HG03457 (cell line): ENCODE data around the gene FARS2.

Experiments
- ATAC-seq: cut with Tn5 transposase; IDR thresholded peaks from one replicate; pipeline ENCODE4 v1.9.1; 2021; ENCODE audit warnings: moderate number of reproducible peaks; ENCODE audit not compliant: unreplicated experiment

Gene FARS2

DNA sequence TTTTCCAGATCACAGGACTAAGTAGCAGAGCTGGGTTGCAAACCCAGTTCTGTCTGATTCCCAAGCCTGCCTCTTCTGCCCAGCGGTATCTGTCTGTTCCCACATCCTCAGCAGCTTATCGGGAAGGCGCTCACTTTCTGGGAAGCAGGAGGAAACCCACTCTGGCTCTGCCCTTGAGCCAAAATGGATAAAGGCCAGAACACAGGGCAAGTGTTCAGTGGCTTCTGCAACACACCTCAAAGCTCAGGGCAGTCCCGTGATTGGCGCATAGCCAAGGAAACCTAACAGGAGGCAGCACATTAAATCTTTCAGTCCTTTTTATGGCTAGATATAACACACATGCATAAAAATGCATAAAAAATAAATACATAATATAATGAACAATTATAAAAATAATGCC is 483.2 kb downstream of the FARS2 start:
- no peak for ATAC-seq

DNA sequence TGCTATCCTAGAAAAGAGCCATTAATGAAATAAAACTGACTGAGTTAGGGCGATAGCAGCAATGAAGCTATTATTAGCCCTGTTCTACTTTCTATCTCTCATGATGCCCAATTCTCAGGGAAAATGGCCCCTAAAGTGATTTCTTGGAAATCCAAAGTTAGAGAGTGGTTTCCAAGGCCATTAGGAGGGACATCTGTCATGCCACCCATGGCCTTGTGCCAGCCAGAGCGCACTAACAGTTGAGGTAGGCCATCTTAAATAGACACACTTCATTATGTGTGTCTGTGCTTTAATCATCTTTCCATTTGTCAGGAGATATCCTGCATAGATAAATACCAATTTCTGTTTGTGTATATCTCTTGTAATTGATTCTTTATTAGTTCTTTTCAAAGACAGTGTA is 483.8 kb downstream of the FARS2 start:
- no peak for ATAC-seq

DNA sequence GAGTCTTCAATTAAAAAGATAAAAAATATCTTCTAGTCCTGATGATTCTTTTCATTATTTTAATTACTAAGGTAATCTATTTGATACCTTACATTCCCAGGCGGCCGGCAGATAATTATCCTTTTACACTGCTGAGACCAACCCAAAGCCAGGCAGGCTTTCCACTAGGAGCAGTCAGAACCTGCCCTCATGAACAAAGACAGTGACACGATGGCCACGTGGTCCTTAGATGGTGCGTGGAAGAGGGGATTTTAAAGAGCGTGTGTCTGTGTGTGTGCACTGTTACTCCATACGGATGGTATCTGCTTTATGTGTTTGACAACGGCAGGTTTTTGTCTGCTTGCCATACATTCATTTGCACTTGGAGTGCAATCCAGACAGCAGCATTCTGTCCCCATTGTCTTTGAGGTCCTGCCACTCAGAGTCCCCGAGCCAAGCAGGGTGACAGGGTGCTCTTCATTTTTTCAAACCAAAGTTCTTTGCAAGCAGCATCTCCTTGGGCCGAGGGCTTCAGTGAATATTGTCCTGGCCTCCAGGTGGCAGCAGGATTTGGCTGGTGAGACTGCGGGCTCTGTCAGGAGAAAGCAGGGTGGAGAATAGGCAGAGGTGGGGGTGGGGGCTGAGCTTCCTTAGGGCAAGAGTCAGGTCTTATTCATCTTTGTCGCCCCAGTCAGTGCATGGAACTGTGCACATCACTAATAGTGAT is 484.9 kb downstream of the FARS2 start:
- ATAC-seq = no peak

DNA sequence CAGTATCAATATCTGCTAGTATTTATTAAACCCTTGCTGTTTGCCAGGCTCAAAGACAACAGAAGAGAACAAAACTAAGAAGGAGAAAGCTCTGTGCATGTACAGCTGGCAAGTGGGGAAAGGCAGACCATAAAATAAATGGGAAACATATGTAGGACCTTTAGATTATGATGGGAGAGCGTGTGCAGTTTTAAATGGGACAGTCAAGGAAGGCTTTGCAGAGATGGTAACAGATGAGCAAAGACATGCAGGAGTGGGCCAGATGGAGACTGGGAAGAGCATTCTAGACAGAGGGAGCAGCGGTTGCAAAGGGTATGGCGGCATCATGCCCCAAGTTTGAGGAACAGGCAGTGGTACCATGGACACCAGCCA is 485.4 kb downstream of the FARS2 start:
- no peak for ATAC-seq

GRCh38 chr6:5747379-5747778 is 486.1 kb downstream of the FARS2 start:
- ATAC-seq = no peak

DNA sequence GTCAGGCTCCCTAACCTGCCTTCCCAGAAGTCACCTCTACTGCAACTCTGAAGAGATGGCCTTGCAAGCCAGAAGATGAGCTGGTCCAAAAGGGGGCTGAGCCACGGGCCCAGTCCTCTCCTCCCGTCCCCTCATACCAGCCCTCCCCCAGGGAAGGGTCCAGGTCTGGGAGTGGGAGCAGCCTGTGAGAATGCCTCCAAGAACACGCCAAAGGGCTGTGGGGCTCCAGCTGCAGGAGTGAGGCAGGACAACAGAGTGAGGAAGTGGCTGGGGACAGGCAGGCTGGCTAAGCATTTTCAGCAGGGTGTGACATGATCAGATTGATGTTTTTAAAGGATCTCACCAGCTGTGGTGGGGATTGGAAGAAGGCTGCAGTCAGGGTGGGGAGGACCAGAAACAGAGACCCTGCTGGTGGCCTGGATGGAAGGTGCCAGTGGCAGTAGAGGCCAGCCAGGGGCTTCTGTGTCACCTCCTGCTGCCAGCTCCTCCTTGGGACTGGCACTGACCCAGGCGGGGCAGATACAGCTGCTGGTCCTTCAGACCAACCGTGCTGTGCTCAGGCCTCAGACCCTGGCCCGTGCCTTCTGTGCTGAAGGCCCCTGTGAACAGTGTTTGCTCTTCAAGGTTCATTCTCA is 487.8 kb downstream of the FARS2 start:
- no peak for ATAC-seq

DNA sequence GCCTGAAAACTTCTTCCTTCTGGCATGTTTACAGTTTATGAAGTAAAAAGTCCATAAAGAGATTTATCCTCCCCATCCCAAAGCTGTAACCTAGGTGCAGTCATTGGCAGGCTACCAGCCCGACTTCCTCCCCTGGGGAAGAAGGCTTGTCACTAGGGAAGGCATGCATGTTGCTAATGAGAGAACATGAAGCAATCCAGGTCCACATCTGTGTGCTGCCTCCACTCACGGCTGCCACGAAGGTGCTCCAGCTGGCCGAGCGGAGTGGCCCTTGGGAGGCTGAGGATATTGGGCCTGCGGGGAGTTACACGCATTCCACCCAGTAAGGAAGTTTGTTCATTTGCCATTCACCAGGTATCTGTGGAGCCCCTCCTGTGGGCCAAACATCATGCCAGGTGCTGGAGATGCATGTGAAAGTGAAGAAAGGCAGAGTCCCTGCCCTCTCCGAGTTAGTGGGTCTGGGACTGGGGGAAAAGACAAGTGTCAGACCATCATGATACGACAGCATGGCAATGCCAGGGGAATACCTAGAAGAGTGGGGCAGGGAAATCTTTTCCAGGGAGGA is 488.4 kb downstream of the FARS2 start:
- ATAC-seq = no peak

GRCh38 chr6:5751525-5752390 is 490.4 kb downstream of the FARS2 start:
- no peak for ATAC-seq

GRCh38 chr6:5752391-5752680 is 491.0 kb downstream of the FARS2 start:
- no peak for ATAC-seq

DNA sequence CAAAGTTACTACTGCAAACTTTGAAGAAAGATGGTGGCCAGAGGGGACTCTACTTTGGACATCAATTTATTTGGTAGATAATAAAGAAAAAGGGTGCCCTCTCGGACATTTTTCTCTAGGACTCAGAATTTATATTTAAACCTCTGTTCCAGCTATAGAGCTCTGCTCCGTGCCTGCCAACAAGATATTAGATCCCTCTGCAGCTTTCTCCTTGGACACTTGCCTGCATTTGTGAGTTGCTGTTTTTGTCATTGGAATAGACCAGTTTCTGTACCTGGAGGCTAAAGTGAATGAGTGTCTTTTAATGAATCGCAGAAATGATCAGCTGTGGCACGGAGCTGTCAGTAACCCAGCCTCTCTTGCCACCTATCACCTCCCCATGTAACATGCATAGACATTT is 491.9 kb downstream of the FARS2 start:
- no peak for ATAC-seq

- no peak for ATAC-seq
Observed at GRCh38 chr6:5754904-5755303, 493.6 kb downstream of the FARS2 start.

DNA sequence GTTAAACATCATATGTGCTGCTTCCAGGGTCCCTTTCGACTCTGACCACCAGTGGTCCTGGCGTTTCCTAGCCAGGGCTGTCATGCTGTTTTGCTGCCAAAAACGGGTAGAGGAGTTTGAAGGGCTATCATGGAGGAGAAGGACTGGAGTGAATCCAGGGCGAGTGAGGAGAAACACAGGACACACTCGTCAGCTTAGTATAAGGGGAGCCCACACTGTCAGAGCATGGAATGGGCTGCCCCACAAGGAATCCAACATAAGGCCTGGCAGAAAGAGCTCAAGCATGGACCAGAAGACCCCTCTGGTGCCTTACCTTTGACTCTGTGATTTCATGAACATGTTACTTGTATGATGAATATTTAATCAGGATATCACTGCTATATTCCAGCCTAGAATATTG is 498.3 kb downstream of the FARS2 start:
- no peak for ATAC-seq

DNA sequence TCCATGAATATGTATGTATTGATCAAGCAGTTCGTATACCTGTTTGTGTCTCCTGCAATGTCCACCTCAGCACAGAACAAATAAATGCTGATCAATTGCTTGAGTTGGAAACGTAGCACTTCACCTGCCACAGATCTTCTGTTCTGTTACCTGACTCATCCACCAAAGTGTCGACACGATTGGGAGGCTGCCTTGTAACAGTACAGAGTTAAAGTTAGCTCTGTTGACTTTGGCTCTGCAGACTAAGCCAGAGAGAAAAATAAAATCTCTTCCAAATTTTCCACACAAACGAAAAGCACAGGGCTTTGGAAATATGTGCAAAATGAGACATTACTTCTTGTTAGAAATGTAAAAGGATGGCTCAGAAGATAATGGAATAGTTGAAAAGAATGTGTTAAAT is 500.1 kb downstream of the FARS2 start:
- no peak for ATAC-seq

GRCh38 chr6:5762561-5762968 is 501.3 kb downstream of the FARS2 start:
- ATAC-seq = no peak

- no peak for ATAC-seq
Observed at GRCh38 chr6:5763407-5763806, 502.1 kb downstream of the FARS2 start.

DNA sequence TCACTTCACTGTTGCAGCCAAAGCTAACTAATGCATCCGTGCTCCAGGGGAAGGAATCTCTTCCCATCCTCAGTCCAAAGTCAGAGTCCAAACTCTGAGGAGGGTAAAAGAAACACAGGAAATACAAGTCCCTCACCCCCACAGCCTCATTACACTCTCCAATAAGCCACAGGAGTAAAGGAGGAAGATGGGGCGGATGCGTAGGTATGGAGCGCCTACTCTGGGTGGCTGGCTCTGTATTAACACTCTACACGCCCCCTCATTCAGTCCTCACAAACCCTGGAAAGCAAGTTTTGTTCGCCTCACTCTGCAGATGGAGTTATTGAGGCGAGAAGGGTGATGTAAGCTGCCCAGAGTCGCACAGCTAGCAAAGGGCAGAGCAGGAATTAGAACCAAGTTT is 502.6 kb downstream of the FARS2 start:
- no peak for ATAC-seq

DNA sequence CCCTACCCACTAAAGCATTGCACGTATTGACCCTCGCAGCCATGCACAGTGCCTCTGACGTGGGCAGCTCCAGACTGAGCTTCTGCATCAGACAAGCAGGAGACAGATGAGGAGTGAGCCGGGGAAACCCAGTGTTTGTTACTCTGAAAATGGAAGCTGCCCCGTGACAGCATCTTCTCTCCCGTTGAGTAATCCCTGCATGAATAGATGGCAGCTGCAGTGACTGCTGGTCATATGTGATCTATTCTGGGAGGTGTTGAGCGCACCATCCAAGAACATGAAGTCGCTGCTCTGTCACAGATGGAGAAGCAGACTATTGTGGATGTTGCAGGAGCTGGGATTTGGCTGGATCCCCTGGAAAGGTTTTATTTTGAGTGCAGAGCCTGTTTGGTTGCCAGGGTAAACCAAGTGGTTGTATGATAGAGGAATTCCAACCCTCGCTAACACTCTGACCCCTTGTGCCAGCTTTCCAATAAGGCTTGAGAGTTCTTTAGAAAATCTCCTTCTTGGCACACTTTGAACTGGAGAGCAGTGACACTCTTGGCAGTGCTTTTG is 503.2 kb downstream of the FARS2 start:
- no peak for ATAC-seq

DNA sequence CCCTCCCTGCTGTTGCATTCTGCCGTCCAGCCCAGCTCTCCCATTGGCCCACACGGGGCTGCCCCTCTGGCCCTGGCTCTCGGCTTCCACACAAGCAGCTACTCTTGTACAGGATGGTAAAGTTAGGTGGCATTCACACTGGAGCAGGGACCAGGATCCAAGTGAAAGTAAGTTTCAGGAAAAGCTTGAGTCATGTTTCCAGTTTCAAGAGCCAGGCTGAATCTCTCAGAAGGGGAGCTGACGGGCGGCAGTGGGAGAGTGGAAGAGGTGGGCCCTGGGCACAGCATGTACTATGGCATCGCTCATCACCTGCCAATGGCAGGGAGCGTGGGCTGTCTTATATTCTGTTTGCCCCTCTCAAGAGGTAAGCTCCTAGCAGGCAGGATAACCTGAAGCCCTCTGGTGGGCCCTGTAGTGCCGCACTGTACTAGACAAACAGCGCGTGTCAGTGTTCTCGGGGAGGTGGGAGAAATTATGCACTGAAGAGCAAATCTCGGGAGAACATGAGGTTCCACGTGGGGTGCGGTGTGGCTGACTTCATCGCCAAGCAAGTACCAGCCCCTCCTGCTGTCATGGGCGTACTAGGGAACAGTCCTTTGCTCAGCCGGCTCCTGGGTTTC is 503.9 kb downstream of the FARS2 start:
- ATAC-seq = no peak

DNA sequence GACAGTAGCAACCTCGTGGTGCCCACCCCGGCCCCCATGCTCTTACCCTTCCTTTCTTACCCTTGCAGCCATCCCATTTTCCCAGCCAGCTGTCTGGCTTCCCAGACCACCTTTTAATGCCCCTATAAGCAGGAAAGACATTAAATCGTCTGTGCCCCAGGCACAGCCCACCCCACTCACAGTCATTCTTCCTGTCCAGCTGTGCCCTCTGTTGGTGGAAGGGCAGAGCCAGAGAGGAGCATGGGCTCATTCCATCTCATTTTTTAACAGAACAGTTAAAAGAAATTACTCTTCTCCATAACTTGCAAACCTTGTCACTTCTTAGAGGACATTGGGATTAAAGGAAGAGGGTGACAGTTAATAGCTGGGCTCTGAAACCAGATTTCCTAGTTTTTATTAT is 504.9 kb downstream of the FARS2 start:
- ATAC-seq = no peak

- ATAC-seq = no peak
Observed at GRCh38 chr6:5767471-5767870, 506.2 kb downstream of the FARS2 start.

- ATAC-seq = no peak
Observed at GRCh38 chr6:5771211-5771610, 509.9 kb downstream of the FARS2 start.
